ENCODE measurements around the gene PCDH18.
"Not testable (repeated sequence)": the region's sequence is repeated elsewhere in the genome, so short reads cannot be mapped to it uniquely, and the experiment has no call there.

Gene PCDH18

DNA sequence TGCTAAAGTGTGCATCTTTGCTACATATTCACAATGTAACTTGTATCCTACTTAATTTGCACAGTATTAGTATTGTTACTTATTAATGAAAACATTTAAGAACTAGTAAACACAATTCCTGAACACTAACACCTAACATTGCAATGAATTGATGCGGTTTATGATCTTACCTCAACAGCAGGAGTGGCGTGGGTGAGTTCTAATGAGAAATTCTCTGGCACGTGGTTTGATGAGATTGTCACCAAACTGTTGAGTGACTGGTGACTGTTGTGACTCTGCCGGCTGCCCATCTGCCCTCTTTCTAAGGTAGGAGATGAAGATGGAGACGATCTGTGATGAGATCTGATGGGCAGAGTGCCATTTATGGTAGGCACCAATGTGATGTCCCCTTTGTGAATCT is 2.9 kb downstream of the PCDH18 start:
- no peak for DNase-seq (ENCODE audit: low spot score)
- TF ChIP-seq, protein P1, sequence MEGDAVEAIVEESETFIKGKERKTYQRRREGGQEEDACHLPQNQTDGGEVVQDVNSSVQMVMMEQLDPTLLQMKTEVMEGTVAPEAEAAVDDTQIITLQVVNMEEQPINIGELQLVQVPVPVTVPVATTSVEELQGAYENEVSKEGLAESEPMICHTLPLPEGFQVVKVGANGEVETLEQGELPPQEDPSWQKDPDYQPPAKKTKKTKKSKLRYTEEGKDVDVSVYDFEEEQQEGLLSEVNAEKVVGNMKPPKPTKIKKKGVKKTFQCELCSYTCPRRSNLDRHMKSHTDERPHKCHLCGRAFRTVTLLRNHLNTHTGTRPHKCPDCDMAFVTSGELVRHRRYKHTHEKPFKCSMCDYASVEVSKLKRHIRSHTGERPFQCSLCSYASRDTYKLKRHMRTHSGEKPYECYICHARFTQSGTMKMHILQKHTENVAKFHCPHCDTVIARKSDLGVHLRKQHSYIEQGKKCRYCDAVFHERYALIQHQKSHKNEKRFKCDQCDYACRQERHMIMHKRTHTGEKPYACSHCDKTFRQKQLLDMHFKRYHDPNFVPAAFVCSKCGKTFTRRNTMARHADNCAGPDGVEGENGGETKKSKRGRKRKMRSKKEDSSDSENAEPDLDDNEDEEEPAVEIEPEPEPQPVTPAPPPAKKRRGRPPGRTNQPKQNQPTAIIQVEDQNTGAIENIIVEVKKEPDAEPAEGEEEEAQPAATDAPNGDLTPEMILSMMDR (IDR thresholded peaks at IDR 0.05; ENCODE audit: extremely low read depth, missing control alignments): no peak

DNA sequence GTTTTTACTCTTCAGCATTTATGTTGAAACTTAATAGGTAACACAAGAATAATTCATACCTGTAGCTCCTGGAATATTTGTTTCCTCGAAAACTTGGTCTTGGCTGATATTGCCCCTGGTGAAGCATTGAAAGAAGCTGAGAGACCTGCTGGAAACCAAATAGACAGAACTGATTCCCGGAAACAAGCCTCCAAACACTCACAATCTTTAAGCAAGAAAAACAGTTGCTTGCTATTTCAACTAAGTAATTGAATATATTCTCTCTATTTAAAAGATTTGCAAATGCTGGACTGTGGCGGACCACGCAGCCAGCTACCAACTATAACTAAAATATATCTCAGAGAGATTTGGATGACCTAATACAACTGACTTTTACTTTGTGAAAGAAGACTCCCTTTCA is 3.6 kb downstream of the PCDH18 start:
- no peak for DNase-seq (ENCODE audit: low spot score)
- TF ChIP-seq, protein P1 (IDR thresholded peaks at IDR 0.05; ENCODE audit: extremely low read depth, missing control alignments): no peak

DNA sequence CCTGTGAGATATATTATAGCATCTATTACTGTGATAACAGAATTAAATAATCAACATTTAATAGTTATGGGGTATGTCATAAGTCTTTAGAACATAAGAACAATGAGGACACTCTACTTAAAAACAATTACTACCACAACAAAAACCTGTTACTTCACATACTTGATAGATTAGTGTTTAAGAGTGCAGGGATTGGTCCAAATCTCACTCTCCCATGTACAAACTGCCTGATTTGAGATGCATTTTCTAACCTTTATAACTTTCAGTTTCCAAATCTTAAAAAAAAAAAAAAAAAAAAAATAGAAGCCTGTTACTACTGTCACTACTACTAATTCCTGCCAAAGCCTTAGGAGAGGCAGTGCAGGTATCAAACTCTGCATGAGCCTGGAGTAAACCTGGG is 5.6 kb downstream of the PCDH18 start:
- TF ChIP-seq, protein P1 (IDR thresholded peaks at IDR 0.05; ENCODE audit: extremely low read depth, missing control alignments): no peak
- no peak for DNase-seq (ENCODE audit: low spot score)

DNA sequence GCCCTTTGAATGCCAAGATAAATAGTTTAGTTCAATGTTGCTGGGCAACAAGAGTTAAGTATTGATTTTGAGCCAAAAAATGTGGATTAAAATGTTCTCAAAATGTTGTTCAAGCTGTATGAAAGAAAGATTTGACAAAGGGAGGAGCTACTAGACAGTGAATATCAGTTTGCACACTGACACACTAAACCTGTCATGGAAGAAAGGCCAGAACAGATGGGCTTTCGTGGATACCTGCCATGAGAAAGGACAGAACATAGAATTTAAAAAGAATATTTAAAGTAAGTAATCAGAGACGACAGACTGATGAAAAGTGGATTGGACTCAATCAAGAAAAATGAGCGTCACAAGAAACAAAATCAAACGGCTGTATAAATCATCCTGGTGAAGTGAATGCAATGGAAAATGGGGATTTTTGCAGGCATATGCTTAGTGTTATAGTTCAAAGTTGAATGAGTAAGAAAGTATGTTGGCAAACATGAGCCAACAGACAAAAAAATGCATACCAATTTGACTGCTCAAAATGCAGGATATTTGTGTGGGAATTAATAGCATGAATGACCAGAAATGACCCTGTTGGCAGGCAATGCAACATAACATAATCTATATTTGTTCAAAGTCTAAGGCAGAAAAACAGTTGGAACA is 7.4 kb downstream of the PCDH18 start:
- TF ChIP-seq, protein P1 (IDR thresholded peaks at IDR 0.05; ENCODE audit: extremely low read depth, missing control alignments): no peak
- no peak for DNase-seq (ENCODE audit: low spot score)

DNA sequence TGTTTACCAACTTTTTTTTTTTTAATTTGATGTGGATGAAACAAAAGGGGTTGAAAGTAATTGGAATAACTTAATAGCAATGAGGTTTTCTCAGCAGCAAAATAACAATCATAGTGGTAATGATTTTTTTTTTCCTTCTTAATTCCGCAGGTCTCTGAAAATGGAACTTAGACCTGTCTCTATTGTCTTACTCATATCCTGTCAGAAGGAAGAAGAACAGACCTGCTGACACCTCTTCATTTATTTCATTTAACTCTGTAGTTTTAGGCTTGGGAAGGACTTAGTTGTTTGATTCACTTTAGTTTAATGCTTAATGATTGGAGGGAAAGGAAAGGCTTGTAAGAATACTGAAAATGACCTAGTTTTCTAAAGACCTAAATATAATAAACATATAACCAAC is 9.0 kb downstream of the PCDH18 start:
- DNase-seq (ENCODE audit: low spot score): no peak
- TF ChIP-seq, protein P1 (IDR thresholded peaks at IDR 0.05; ENCODE audit: extremely low read depth, missing control alignments): no peak

DNA sequence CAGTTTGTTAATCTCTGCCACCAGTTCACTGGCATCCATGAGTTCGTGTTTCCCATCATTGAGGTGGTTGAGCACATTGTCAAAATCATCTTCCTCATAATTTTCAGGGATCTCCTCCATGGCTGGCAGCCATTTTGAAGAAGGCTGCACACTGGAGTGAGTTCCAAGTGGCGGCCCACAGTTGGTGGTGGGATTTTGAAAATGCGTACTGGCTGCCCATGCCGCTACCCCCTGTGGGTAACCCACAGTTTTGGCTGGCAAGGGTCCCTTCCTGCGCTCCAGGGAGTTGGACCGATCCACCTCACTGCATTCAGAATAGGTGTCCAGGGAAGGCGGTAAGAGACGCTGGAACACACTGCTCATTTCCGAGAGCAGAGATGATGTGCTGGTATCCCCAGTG is 11.2 kb downstream of the PCDH18 start:
- TF ChIP-seq, protein P1 (IDR thresholded peaks at IDR 0.05; ENCODE audit: extremely low read depth, missing control alignments): no peak
- no peak for DNase-seq (ENCODE audit: low spot score)

DNA sequence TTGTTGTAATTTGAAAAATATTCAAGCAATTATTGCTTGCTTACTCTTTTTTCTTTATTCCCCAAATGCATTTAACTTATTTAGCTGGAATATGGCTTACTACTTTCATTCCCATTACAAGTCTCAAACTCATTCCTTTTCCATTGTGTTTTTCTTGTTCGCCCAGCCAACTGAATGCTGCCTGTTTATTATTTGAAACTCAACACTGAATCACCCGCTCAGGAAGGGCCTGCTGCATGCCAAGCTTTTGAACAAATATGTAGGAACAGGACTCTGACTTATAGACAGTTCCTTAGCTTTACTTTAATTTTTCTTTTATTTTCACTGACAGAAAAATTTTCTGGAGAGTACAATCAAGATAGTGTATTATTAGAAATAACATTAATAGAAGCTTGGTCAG is 12.9 kb downstream of the PCDH18 start:
- TF ChIP-seq, protein P1 (IDR thresholded peaks at IDR 0.05; ENCODE audit: extremely low read depth, missing control alignments): no peak
- no peak for DNase-seq (ENCODE audit: low spot score)

DNA sequence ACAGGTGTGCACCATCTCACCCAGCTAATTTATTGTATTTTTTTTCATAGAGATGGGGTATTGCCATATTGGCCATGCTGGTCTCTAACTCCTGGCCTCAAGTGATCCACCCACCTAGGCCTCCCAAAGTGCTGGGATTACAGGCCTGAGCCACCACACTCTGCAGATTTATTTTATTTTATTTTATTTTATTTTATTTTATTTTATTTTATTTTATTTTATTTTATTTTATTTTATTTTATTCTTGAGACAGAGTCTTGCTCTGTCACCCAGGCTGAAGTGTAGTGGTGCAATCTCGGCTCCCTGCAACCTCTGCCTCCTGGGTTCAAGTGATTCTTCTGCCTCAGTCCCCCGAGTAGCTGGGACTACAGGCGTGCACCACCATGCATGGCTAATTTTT is 15.0 kb downstream of the PCDH18 start:
- DNase-seq (ENCODE audit: low spot score): not testable (repeated sequence)
